H1 (cell line): Measurements from ENCODE around the gene HELZ2. TPM values are rescaled to one million over a fixed set of nuclear protein-coding genes. Genes with fewer than 3 reads are reported as not detected.

ENCODE experiments used
- CHD7 ChIP-seq: fragments of 300-600 bp; sonication (generic); IDR thresholded peaks from 2 replicates; pipeline ENCODE4 v1.7.1; 2012; ENCODE audit warnings: low read length, moderate library complexity, mild to moderate bottlenecking, inconsistent platforms; ENCODE audit not compliant: insufficient replicate concordance
- E2F6 ChIP-seq: IDR thresholded peaks from 2 replicates; pipeline ENCODE4 v1.6.1; 2012; ENCODE audit warnings: inconsistent platforms
- GABPA ChIP-seq: IDR thresholded peaks from 2 replicates; pipeline ENCODE4 v1.6.1; 2011; ENCODE audit warnings: mild to moderate bottlenecking, low read length, moderate library complexity, borderline replicate concordance; ENCODE audit not compliant: insufficient read depth
- KDM4A ChIP-seq: IDR thresholded peaks from one replicate; pipeline ENCODE4 v1.7.1; 2012; ENCODE audit warnings: low read depth, mild to moderate bottlenecking, moderate library complexity, low read length, inconsistent platforms; ENCODE audit not compliant: severe bottlenecking
- RXRA ChIP-seq: IDR thresholded peaks from 2 replicates; pipeline ENCODE4 v1.6.1; 2011; ENCODE audit warnings: low read depth, mild to moderate bottlenecking, low read length, moderate library complexity; ENCODE audit not compliant: insufficient read depth
- YY1 ChIP-seq: IDR thresholded peaks from 2 replicates; pipeline ENCODE4 v1.6.1; 2011; ENCODE audit warnings: low read depth, mild to moderate bottlenecking, low read length
- polyA plus RNA-seq, 7 experiments: library from polyadenylated mRNA; depleted of rRNA in 3 of 7; stranded (reverse) in 5 of 7; unstranded in 2 of 7; fragments of >200 nt in 5 of 7; fragments of 200-250 nt in 2 of 7; gene quantifications; 1 replicate in 5 of 7; 2 replicates in 1 of 7; 4 replicates in 1 of 7; pipeline versions ENCODE4 v1.2.1 to v1.2.3, GENCODE V29; 2011 to 2013; ENCODE audit warnings: missing spikeins in 2 of 7, mixed read lengths in 2 of 7
- total RNA-seq: library from RNA; stranded (reverse); fragmentation: NEBNext Ultra II Directional; extraction: Animal tissue kit (Norgen Biotek cat#: 25700); gene quantifications from 2 replicates; pipeline ENCODE4 v1.2.1, GENCODE V29; 2021

Gene HELZ2
- total and polyA plus RNA-seq, 2 of the 8 experiments (the other 6 are each of a cell fraction or from before 2014, with no cell fraction given), result 7.9 to 17.5 TPM

- TF ChIP-seq RXRA, result no peak
- TF ChIP-seq GABPA, result no peak
- TF ChIP-seq KDM4A, result no peak
- TF ChIP-seq CHD7, result no peak
- no peak for TF ChIP-seq YY1
- TF ChIP-seq E2F6, result no peak
Observed at GRCh38 chr20:63536997-63537524, 37.0 kb downstream of the HELZ2 start, which contains the start of gene PTK6 (continued).
